Panc1 (cell line): Measurements from ENCODE around the gene MUL1. TPM values are rescaled to one million over a fixed set of nuclear protein-coding genes. Genes with fewer than 3 reads are reported as not detected.

Experiments
- ATAC-seq: fragments of 200-7000 bp; cut with Tn5 transposase; 2 replicates; pipeline ENCODE4 v1.9.1; 2020; ENCODE audit warnings: mild to moderate bottlenecking, moderate library complexity
- BruUV-seq: library from RNA; stranded (reverse); fragments of 400-500 nt; replicated peaks from 2 replicates; lab custom pipeline; 2021; lab: Mats Ljungman, UMichigan
- CTCF ChIA-PET: fragments of 300-600 bp; sonication (Branson Sonifier 250); formaldehyde crosslinking; loops from one replicate; lab custom pipeline; 2022; ENCODE audit warnings: antibody characterized with exemption; lab: Charles Lee
- POLR2A ChIA-PET: fragments of 300-600 bp; sonication (Branson Sonifier 250); formaldehyde crosslinking; loops from one replicate; lab custom pipeline; 2022; ENCODE audit warnings: antibody characterized with exemption; lab: Charles Lee
- DNase-seq: peaks from one replicate; pipeline ENCODE4 v3.0.0-alpha.2; 2010; ENCODE audit warnings: low read depth, low spot score
- H3K27ac ChIP-seq: 2 replicates; pipeline ENCODE4 v1.5.1; 2011; ENCODE audit warnings: mild to moderate bottlenecking, low read length, inconsistent platforms
- H3K27me3 ChIP-seq: fragments of 200-500 bp; sonication (Bioruptor generic); 2 replicates; pipeline ENCODE4 v1.6.0; 2014; ENCODE audit warnings: low read length, inconsistent platforms; ENCODE audit not compliant: control insufficient read depth, insufficient read depth
- H3K36me3 ChIP-seq: fragments of 200-500 bp; sonication (Bioruptor generic); 2 replicates; pipeline ENCODE4 v1.5.1; 2014; ENCODE audit warnings: inconsistent platforms, mild to moderate bottlenecking, low read length, moderate library complexity; ENCODE audit not compliant: control insufficient read depth, insufficient read depth
- H3K4me1 ChIP-seq: 2 replicates; pipeline ENCODE4 v1.5.1; 2011; ENCODE audit warnings: inconsistent platforms, mild to moderate bottlenecking, low read length, moderate library complexity; ENCODE audit not compliant: control insufficient read depth, insufficient read depth
- H3K4me3 ChIP-seq, 2 experiments: 2 replicates each; pipeline ENCODE4 v1.5.1; 2011 to 2012; ENCODE audit warnings: low read depth in 2 of 2, low read length in 2 of 2, mild to moderate bottlenecking in 2 of 2, inconsistent platforms in 1 of 2, moderate library complexity in 1 of 2
- H3K9me3 ChIP-seq: fragments of 200-500 bp; sonication (Bioruptor generic); 2 replicates; pipeline ENCODE4 v1.5.1; 2014; ENCODE audit warnings: low read depth, mild to moderate bottlenecking, inconsistent platforms, low read length, moderate library complexity; ENCODE audit not compliant: control insufficient read depth, insufficient read depth
- CTCF ChIP-seq: fragments of 450-650 bp; IDR thresholded peaks from 2 replicates; pipeline ENCODE4 v1.5.1; 2017; ENCODE audit warnings: mild to moderate bottlenecking
- POLR2AphosphoS5 ChIP-seq: IDR thresholded peaks from 2 replicates; pipeline ENCODE4 v1.6.1; 2012; ENCODE audit warnings: mild to moderate bottlenecking, low read depth, low read length, moderate library complexity
- REST ChIP-seq, 2 experiments: IDR thresholded peaks; 2 replicates each; pipeline ENCODE4 v1.6.1; 2011 to 2012; ENCODE audit warnings: low read depth in 2 of 2, control low read depth in 1 of 2, low read length in 1 of 2, mild to moderate bottlenecking in 1 of 2, moderate library complexity in 1 of 2; ENCODE audit not compliant: insufficient read depth in 1 of 2
- SIN3A ChIP-seq: IDR thresholded peaks from 2 replicates; pipeline ENCODE4 v1.6.1; 2012; ENCODE audit warnings: low read depth, mild to moderate bottlenecking, low read length, moderate library complexity, borderline replicate concordance; ENCODE audit not compliant: insufficient read depth
- TCF7L2 ChIP-seq: IDR thresholded peaks from 2 replicates; pipeline ENCODE4 v1.6.1; 2011; ENCODE audit warnings: mild to moderate bottlenecking, low read depth, low read length, inconsistent platforms
- in situ Hi-C: cut with HindIII; loops from 2 replicates; pipeline ENCODE4 v1.10.0; 2016; ENCODE audit warnings: low sequenced_read_pairs, low pct_unique_long_range_greater_than_20kb
- intact Hi-C: fragments of 100-400 bp; cut with micrococcal nuclease; formaldehyde crosslinking; loops from one replicate; pipeline ENCODE4 v1.10.0; 2022; ENCODE audit not compliant: unreplicated experiment
- total RNA-seq: library from RNA; stranded (reverse); gene quantifications from one replicate; pipeline ENCODE4 v1.2.1, GENCODE V29; 2021; ENCODE audit not compliant: unreplicated experiment

MUL1 gene
- total RNA-seq, 1 experiment from 2014 or later = 39.4 TPM

- H3K4me3 ChIP-seq = no peak overlapping the region
- CTCF ChIA-PET = no interaction called here
- intact Hi-C loops = no loop called here
- TF ChIP-seq TCF7L2 (no peak), CTCF (no peak), POLR2AphosphoS5 (no peak), REST (IDR thresholded peaks at IDR 0.05; ENCODE audit: insufficient read depth in 1 of 2, low read depth in 2 of 2, low read length in 1 of 2) (no peak), SIN3A (no peak)
- POLR2A ChIA-PET = no interaction called here
- H3K27me3 ChIP-seq = peaks cover 13% of the 10 kb centered on the region
- in situ Hi-C loops = no loop called here
- DNase-seq (no peak), ATAC-seq (no peak)
- no peaks in the 10 kb centered on the region for H3K9me3 ChIP-seq
- no TSS peak for BruUV-seq
- no peaks in the 10 kb centered on the region for H3K36me3 ChIP-seq
- no peaks in the 10 kb centered on the region for H3K4me1 ChIP-seq
- H3K27ac ChIP-seq = no peak overlapping the region
Measured at GRCh38 chr1:20463502-20463901, 44.4 kb downstream of the MUL1 start.

GRCh38 chr1:20462397-20462796 is 45.6 kb downstream of the MUL1 start:
- POLR2A ChIA-PET = no interaction called here
- Histone ChIP-seq H3K36me3 (no peaks in the 10 kb centered on the region), H3K4me3 (no peak overlapping the region), H3K27me3 (peaks cover 13% of the 10 kb centered on the region), H3K4me1 (no peaks in the 10 kb centered on the region), H3K9me3 (no peaks in the 10 kb centered on the region), H3K27ac (no peak overlapping the region)
- in situ Hi-C loops = no loop called here
- no TSS peak for BruUV-seq
- CTCF ChIA-PET = no interaction called here
- TF ChIP-seq CTCF (no peak), REST (IDR thresholded peaks at IDR 0.05; ENCODE audit: insufficient read depth in 1 of 2, low read depth in 2 of 2, low read length in 1 of 2) (no peak)
- intact Hi-C loops = no loop called here
- no peak for ATAC-seq
- DNase-seq = no peak
